Right atrium auricular region (tissue), 2 donors: Measurements from ENCODE around the gene SCGB1D4. TPM values are rescaled to one million over a fixed set of nuclear protein-coding genes. Genes with fewer than 3 reads are reported as not detected.

Source experiments
- DNase-seq: peaks from one replicate; pipeline ENCODE4 v3.0.0-alpha.2; 2019; ENCODE audit warnings: low spot score
- H3K27ac ChIP-seq, 2 donors: fragments of 200-600 bp; sonication (generic); 1 replicate in 1 of 2; 2 replicates in 1 of 2; pipeline ENCODE4 v1.5.1; 2016 to 2019
- H3K27me3 ChIP-seq, 2 donors: fragments of 200-600 bp; sonication (generic); one replicate each; pipeline versions ENCODE4 v1.5.1 to v1.6.0; 2017 to 2019
- H3K36me3 ChIP-seq: fragments of 200-600 bp; sonication (generic); one replicate; pipeline ENCODE4 v1.5.1; 2016
- H3K4me1 ChIP-seq, 2 donors: fragments of 200-600 bp; sonication (generic); one replicate each; pipeline versions ENCODE4 v1.5.1 to v1.6.0; 2017 to 2019
- H3K4me3 ChIP-seq, 2 donors: fragments of 200-600 bp; sonication (generic); 1 replicate in 1 of 2; 2 replicates in 1 of 2; pipeline ENCODE4 v1.5.1; 2017 to 2019; ENCODE audit warnings: mild to moderate bottlenecking in 1 of 2, moderate library complexity in 1 of 2
- H3K9me3 ChIP-seq, 2 donors: fragments of 200-600 bp; sonication (generic); one replicate each; pipeline ENCODE4 v1.5.1; 2019
- CTCF ChIP-seq, 2 donors: fragments of 200-600 bp; sonication (generic); IDR thresholded peaks; one replicate each; pipeline ENCODE4 v1.5.1; 2019; ENCODE audit warnings: antibody characterized with exemption in 2 of 2
- total RNA-seq, 2 donors: library from RNA; depleted of rRNA; stranded (reverse); fragments of >200 nt; gene quantifications; one replicate each; pipeline ENCODE4 v1.1.0, GENCODE V29; 2016

Gene SCGB1D4
- total RNA-seq, 2 donors from 2014 or later = not detected

- no peak overlapping the region for H3K4me3 ChIP-seq
- H3K27me3 ChIP-seq = no peaks in the 10 kb centered on the region
- TF ChIP-seq CTCF (IDR thresholded peaks at IDR 0.05) = no peak
- no peaks in the 10 kb centered on the region for H3K9me3 ChIP-seq
- no peak for DNase-seq
- H3K36me3 ChIP-seq = no peaks in the 10 kb centered on the region
- no peak overlapping the region for H3K27ac ChIP-seq
- no peaks in the 10 kb centered on the region for H3K4me1 ChIP-seq
Measured at GRCh38 chr11:62267050-62267449, 31.8 kb downstream of the SCGB1D4 start.

- Histone ChIP-seq H3K9me3 (no peaks in the 10 kb centered on the region), H3K4me1 (no peaks in the 10 kb centered on the region), H3K27ac (no peak overlapping the region), H3K4me3 (no peak overlapping the region), H3K27me3 (no peaks in the 10 kb centered on the region), H3K36me3 (no peaks in the 10 kb centered on the region)
- TF ChIP-seq CTCF (IDR thresholded peaks at IDR 0.05) = no peak
- DNase-seq = no peak
Measured at GRCh38 chr11:62266558-62266957, 32.3 kb downstream of the SCGB1D4 start.

GRCh38 chr11:62264004-62264403, 34.9 kb downstream of the SCGB1D4 start:
- H3K4me3 ChIP-seq = no peak overlapping the region
- H3K36me3 ChIP-seq = no peaks in the 10 kb centered on the region
- H3K4me1 ChIP-seq = no peaks in the 10 kb centered on the region
- H3K27me3 ChIP-seq = no peaks in the 10 kb centered on the region
- no peaks in the 10 kb centered on the region for H3K9me3 ChIP-seq
- TF ChIP-seq CTCF (IDR thresholded peaks at IDR 0.05) = no peak
- DNase-seq = no peak
- no peak overlapping the region for H3K27ac ChIP-seq

GRCh38 chr11:62260261-62260953, 38.5 kb downstream of the SCGB1D4 start:
- H3K4me3 ChIP-seq = no peak overlapping the region
- H3K36me3 ChIP-seq = no peaks in the 10 kb centered on the region
- no peak overlapping the region for H3K27ac ChIP-seq
- H3K27me3 ChIP-seq = no peaks in the 10 kb centered on the region
- no peak for TF ChIP-seq CTCF (IDR thresholded peaks at IDR 0.05)
- DNase-seq = no peak
- H3K9me3 ChIP-seq = no peaks in the 10 kb centered on the region
- H3K4me1 ChIP-seq = no peaks in the 10 kb centered on the region

GRCh38 chr11:62256281-62256680, 42.6 kb downstream of the SCGB1D4 start:
- no peaks in the 10 kb centered on the region for H3K36me3 ChIP-seq
- H3K27ac ChIP-seq = no peak overlapping the region
- no peaks in the 10 kb centered on the region for H3K4me1 ChIP-seq
- no peak overlapping the region for H3K4me3 ChIP-seq
- H3K27me3 ChIP-seq = no peaks in the 10 kb centered on the region
- H3K9me3 ChIP-seq = peaks cover 10 to 28% of the 10 kb centered on the region in 2 donors
- TF ChIP-seq CTCF (IDR thresholded peaks at IDR 0.05) = no peak
- no peak for DNase-seq

GRCh38 chr11:62253999-62254542, 44.8 kb downstream of the SCGB1D4 start:
- DNase-seq = no peak
- no peaks in the 10 kb centered on the region for H3K27me3 ChIP-seq
- no peaks in the 10 kb centered on the region for H3K4me1 ChIP-seq
- H3K27ac ChIP-seq = no peak overlapping the region
- TF ChIP-seq CTCF (IDR thresholded peaks at IDR 0.05) = no peak
- H3K9me3 ChIP-seq = peaks cover 10 to 44% of the 10 kb centered on the region in 2 donors
- H3K36me3 ChIP-seq = no peaks in the 10 kb centered on the region
- H3K4me3 ChIP-seq = no peak overlapping the region
